Neural crest cell (in vitro differentiated cells): Measurements from ENCODE around the gene OR52K1. TPM values are rescaled to one million over a fixed set of nuclear protein-coding genes. Genes with fewer than 3 reads are reported as not detected.

Experiments used
- DNase-seq: peaks from one replicate; pipeline ENCODE4 v3.0.0; 2021; ENCODE audit warnings: low read depth, mixed read lengths, low spot score
- H3K27ac Mint-ChIP-seq: one replicate; pipeline ENCODE4 v1.8.0; 2021; ENCODE audit warnings: mild to moderate bottlenecking, mixed read lengths; ENCODE audit not compliant: unreplicated experiment
- H3K27me3 Mint-ChIP-seq: 2 replicates; pipeline ENCODE4 v1.8.0; 2021; ENCODE audit warnings: low read depth, mild to moderate bottlenecking, mixed read lengths
- H3K36me3 Mint-ChIP-seq: 2 replicates; pipeline ENCODE4 v1.8.0; 2021; ENCODE audit warnings: low read depth, mild to moderate bottlenecking, mixed read lengths
- H3K4me1 Mint-ChIP-seq: 2 replicates; pipeline ENCODE4 v1.8.0; 2021; ENCODE audit warnings: mixed read lengths
- H3K4me3 Mint-ChIP-seq: one replicate; pipeline ENCODE4 v1.8.0; 2021; ENCODE audit warnings: mild to moderate bottlenecking, mixed read lengths
- H3K9me3 Mint-ChIP-seq: 2 replicates; pipeline ENCODE4 v1.8.0; 2021; ENCODE audit warnings: mixed read lengths
- total RNA-seq: library from RNA; stranded (reverse); gene quantifications from 2 replicates; pipeline ENCODE4 v1.2.1, GENCODE V29; 2021
- TF ChIP-seq, protein P1 (sequence below): fragments of 200-600 bp; sonication (generic); conservative IDR thresholded peaks from 2 replicates; pipeline ENCODE4 v1.5.0; 2021; ENCODE audit warnings: antibody characterized with exemption, mild to moderate bottlenecking

OR52K1 gene
- total RNA-seq, 1 donor from 2014 or later, result not detected

DNA sequence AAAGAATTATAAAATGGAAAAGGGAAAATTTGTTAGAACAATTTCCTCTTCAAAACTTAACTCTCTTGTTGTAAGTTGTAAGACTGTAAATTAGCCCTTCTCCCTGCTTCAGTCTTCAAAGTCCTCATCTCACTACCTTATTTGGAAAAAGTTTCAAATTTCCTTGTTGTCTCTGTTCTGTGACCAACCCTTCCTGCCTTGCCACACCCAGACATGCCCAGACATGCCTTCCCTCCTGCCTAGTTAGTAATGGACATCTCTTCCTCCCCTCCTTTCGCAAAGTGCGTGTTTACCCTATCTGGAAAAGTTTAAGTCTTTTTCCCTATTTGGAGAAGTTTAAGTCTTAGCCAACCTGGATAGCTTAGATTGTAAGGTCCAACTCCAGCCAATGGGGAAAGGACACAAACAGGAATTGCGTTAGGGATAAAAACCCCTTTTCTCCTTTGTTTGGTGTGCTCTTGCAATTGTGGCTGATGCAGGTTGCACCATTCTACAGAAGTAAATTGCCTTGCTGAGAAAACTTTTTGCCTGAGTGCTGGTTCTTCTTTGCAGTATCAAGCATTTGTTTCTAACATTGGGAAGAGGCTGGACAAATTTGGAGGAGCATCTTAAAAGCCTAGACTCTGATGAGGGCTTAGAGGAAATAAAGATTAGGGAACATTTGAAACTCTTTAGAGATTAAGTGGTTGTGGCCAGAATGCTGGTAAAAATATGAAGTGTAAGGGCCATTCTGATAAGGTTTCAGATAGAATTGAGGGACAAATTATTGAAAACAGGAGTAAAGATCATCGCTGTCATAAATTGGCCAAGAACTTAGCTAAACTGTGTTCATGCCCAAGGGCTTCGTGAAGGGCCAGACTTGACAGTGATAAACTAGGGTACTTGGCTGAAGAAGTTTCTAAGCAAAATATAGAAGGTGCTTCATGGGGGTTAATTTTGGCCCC, 18.0 kb upstream of the OR52K1 start:
- Mint-ChIP-seq H3K4me3 (no peak overlapping the region), H3K4me1 (peaks cover 4% of the 10 kb centered on the region), H3K27ac (no peak overlapping the region), H3K27me3 (peaks cover 3% of the 10 kb centered on the region), H3K9me3 (peaks cover 16% of the 10 kb centered on the region), H3K36me3 (peaks cover 4% of the 10 kb centered on the region)
- TF ChIP-seq, protein P1, sequence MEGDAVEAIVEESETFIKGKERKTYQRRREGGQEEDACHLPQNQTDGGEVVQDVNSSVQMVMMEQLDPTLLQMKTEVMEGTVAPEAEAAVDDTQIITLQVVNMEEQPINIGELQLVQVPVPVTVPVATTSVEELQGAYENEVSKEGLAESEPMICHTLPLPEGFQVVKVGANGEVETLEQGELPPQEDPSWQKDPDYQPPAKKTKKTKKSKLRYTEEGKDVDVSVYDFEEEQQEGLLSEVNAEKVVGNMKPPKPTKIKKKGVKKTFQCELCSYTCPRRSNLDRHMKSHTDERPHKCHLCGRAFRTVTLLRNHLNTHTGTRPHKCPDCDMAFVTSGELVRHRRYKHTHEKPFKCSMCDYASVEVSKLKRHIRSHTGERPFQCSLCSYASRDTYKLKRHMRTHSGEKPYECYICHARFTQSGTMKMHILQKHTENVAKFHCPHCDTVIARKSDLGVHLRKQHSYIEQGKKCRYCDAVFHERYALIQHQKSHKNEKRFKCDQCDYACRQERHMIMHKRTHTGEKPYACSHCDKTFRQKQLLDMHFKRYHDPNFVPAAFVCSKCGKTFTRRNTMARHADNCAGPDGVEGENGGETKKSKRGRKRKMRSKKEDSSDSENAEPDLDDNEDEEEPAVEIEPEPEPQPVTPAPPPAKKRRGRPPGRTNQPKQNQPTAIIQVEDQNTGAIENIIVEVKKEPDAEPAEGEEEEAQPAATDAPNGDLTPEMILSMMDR, result no peak
- DNase-seq, result no peak

DNA sequence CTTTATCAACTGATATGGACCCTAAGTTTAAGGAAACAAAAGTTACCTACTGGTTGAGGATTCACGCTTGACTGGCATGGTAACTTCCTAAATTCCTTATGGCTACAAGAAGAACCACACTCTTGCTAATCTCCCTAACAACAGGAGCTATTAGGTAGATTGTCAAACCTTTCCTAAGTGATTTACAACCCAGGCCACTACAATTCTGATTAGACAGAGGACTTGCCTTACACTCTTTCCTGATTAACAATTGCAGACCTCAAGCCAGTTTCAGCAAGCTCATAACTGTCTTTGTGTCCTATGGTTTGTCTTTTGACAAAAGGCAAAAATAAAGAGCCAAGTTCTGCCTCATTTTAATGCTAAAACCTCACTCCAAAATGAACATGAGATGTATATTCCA, 17.0 kb upstream of the OR52K1 start:
- Mint-ChIP-seq H3K9me3 (peaks cover 16% of the 10 kb centered on the region), H3K27me3 (peaks cover 4% of the 10 kb centered on the region), H3K4me1 (peaks cover 4% of the 10 kb centered on the region), H3K27ac (no peak overlapping the region), H3K36me3 (peaks cover 4% of the 10 kb centered on the region), H3K4me3 (no peak overlapping the region)
- DNase-seq, result no peak
- TF ChIP-seq, protein P1, result no peak

DNA sequence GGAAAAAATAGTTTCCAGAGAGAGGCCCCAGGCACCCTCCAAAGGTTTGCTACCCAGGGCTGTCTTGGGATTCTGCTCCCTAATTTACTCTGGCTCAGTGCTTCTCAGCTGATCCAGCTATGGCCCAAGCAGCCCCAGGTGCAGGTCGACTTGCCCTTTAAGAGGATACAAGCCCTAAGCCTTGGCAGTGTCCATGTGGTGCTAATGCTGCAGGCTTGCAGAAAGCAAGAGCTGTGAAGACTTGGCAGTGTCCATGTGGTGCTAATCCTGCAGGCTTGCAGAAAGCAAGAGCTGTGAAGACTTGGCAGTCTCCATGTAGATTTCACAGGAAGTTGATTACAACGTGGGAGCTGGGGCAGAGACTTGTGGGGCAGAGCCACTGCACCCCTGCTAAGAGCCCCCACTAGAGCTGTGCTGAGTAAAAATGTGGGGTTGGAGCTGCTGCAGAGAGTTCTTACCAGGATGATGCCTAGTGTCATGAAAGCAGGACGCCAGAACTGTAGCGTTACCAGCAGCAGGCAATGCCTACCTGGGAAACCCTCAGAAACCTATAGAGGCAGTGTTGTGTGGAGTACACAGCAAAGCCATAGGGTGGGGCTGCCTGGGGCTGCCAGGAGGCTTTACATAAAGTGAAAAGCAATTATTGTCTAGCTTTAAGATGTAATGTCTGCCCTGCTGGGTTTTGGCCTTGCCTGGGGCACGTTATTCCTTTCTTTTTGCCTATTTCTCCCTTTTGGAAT, 16.1 kb upstream of the OR52K1 start:
- H3K4me1 Mint-ChIP-seq, result peaks cover 4% of the 10 kb centered on the region
- peaks cover 4% of the 10 kb centered on the region for H3K27me3 Mint-ChIP-seq
- no peak for DNase-seq
- no peak overlapping the region for H3K4me3 Mint-ChIP-seq
- H3K36me3 Mint-ChIP-seq, result peaks cover 4% of the 10 kb centered on the region
- H3K9me3 Mint-ChIP-seq, result peaks cover 16% of the 10 kb centered on the region
- TF ChIP-seq, protein P1, result no peak
- no peak overlapping the region for H3K27ac Mint-ChIP-seq

DNA sequence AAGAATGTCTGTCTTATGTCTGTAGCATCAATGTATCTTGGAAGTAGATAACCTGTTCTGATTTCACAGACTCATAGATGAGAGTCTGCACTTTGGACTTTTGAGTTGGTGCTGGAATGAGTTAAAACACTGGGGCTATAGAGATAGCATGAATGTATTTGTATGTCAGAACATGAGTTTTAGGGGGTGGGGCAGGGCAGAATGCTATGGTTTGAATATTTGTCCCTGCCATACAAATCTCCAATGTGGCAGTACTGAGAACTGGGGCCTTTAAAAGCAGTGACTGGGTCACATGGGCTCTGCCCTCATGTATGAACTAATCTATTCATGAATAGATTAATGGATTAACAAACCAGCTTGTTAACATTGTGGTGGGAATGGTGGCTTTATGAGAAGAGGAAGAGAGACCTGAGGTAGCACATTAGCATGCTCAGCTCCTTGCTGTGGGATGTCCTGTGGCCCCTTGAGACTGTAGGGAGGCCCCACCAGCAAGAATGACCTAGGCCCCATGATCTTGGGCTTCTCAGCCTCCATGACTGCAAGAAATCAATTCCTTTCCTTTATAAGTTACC, 15.5 kb upstream of the OR52K1 start:
- TF ChIP-seq, protein P1, result no peak
- Mint-ChIP-seq H3K36me3 (peaks cover 4% of the 10 kb centered on the region), H3K27me3 (peaks cover 4% of the 10 kb centered on the region), H3K4me1 (peaks cover 4% of the 10 kb centered on the region), H3K27ac (no peak overlapping the region), H3K4me3 (no peak overlapping the region), H3K9me3 (peaks cover 14% of the 10 kb centered on the region)
- DNase-seq, result no peak

DNA sequence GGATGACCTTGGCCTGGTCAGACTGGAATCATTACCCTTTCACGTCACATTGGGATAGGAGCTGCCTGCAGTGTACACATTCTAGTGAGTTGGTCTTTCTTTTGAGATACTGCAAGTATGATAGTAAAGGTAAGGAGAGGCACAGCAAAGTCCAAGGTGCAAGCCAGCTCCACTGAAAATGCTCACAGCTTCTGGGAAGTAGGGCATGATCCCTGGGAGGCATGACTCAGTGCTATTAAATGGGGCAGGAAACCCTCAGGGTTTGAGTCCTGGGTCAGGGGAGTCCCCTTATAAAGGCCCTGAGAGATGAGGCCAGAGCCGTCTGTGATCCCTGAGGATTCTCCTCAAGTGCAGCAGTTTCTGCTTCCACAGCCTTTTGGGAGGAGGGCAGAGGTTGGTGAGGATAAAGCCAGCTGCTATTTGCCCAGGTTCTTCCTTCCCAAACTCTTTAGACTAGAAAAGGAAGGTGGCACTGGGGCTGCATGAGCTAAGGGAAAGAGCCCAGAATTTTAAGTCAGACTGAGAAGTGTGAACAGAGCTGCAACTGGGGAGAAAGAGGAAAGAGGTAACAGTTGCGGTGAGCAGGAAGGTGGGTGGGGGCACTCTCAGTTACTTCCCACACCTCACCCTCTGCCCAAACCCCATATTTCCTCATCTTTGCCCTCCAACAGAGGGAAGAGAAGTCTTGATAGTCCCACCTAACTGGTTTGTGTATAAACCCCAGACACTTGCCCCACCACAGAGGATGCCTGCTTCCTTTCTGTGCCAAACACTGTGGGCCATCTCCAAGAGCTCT, 14.4 kb upstream of the OR52K1 start:
- peaks cover 4% of the 10 kb centered on the region for H3K27me3 Mint-ChIP-seq
- H3K27ac Mint-ChIP-seq, result no peak overlapping the region
- peaks cover 10% of the 10 kb centered on the region for H3K9me3 Mint-ChIP-seq
- H3K36me3 Mint-ChIP-seq, result peaks cover 4% of the 10 kb centered on the region
- peaks cover 4% of the 10 kb centered on the region for H3K4me1 Mint-ChIP-seq
- no peak for DNase-seq
- TF ChIP-seq, protein P1, result no peak
- no peak overlapping the region for H3K4me3 Mint-ChIP-seq
